GM12801 (cell line): ENCODE measurements around the gene RPUSD1.

Source experiments
- CTCF ChIP-seq: IDR thresholded peaks from one replicate; pipeline ENCODE4 v1.5.1; 2011; ENCODE audit warnings: control low read depth; ENCODE audit not compliant: insufficient read length; ENCODE audit errors: extremely low read depth

The RPUSD1 gene

GRCh38 chr16:769184-769784, 18.9 kb downstream of the RPUSD1 start:
- TF ChIP-seq CTCF = no peak

- TF ChIP-seq CTCF = no peak
These were observed 19.8 kb downstream of the RPUSD1 start for GRCh38 chr16:768428-768827.

- TF ChIP-seq CTCF = no peak
These were observed 20.4 kb downstream of the RPUSD1 start for GRCh38 chr16:767743-768235.

- no peak for TF ChIP-seq CTCF
These were observed 21.2 kb downstream of the RPUSD1 start for GRCh38 chr16:766820-767640.

- no peak for TF ChIP-seq CTCF
These were observed 22.0 kb downstream of the RPUSD1 start for GRCh38 chr16:766008-766819.

GRCh38 chr16:765488-765865, 22.7 kb downstream of the RPUSD1 start:
- no peak for TF ChIP-seq CTCF

- no peak for TF ChIP-seq CTCF
These were observed 23.2 kb downstream of the RPUSD1 start for GRCh38 chr16:764848-765487.
